ENCODE measurements around the gene MADCAM1.

Gene MADCAM1

DNA sequence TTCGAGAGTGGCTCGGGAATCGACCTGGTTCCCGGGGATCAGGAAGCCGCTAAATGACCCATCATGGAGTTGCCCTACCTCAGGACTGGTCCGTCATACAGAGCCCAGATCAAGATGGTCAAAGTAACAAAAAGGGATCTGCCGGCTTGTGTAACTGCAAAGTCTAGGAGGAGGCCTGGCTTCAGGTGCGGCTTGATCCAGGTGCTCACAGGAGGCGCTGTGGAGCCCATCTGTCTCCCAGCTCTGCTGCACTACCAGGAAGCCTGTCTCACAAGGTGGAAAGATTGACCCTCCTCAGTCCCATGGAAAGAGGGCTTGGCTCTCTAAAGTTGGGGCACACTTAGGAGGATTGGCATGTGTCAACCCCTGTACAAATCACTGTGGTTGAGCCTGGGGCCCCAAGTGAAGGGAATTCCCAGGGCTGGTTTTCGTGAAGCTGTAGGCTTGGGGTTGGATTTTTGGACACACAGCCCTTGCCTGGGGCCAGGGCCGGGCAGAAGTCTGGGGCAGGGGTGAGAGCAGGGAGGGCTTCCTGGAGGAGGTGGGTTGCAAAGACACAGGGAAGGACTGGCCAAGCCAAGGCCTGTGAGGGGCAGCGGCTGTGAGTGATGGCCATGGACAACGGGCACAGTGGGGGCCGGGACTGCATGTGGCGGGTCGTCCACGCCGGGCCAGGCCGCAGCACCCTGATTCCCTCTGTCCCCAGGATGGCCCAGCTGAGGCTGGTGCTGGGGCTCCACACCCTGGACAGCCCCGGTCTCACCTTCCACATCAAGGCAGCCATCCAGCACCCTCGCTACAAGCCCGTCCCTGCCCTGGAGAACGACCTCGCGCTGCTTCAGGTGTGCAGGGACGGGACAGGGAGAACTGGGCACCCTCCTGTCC is 51.8 kb downstream of the MADCAM1 start:
- no peak for DNase-seq
- Mint-ChIP-seq H3K27me3 (peaks cover 17% of the 10 kb centered on the region), H3K27ac (no peak overlapping the region), H3K9me3 (no peaks in the 10 kb centered on the region), H3K4me3 (no peak overlapping the region), H3K4me1 (peaks cover 22% of the 10 kb centered on the region), H3K36me3 (peaks cover 10% of the 10 kb centered on the region)
- CTCF ChIA-PET = no interaction called here

DNA sequence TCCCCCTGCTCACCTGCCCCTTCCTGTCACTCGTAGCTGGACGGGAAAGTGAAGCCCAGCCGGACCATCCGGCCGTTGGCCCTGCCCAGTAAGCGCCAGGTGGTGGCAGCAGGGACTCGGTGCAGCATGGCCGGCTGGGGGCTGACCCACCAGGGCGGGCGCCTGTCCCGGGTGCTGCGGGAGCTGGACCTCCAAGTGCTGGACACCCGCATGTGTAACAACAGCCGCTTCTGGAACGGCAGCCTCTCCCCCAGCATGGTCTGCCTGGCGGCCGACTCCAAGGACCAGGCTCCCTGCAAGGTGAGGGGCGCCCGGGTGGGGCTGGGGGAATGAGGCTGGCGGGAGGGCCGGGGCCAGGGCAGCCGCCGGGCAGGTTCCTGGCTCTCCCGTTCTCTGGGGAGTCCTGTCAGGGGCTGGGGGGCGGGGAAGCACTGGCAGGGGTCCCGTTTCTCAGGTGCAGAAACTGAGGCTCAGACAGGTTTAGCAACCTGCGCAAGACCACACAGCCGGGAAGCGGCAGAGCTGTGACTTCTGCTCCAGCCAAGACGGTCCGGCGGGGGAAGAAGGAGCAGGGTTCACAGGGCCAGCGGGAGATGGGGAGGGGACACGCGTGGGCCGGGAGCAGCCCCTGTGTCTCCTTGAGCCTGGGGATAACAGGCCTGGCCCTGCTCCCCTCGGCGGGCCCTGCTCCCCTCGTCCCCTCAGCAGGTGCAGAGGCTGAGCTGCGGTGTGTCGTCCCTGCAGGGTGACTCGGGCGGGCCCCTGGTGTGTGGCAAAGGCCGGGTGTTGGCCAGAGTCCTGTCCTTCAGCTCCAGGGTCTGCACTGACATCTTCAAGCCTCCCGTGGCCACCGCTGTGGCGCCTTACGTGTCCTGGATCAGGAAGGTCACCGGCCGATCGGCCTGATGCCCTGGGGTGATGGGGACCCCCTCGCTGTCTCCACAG is 52.9 kb downstream of the MADCAM1 start:
- H3K27ac Mint-ChIP-seq = no peak overlapping the region
- H3K4me3 Mint-ChIP-seq = no peak overlapping the region
- H3K4me1 Mint-ChIP-seq = peaks cover 12% of the 10 kb centered on the region
- H3K36me3 Mint-ChIP-seq = peaks cover 9% of the 10 kb centered on the region
- no peak for DNase-seq
- H3K27me3 Mint-ChIP-seq = peaks cover 14% of the 10 kb centered on the region
- CTCF ChIA-PET = no interaction called here
- H3K9me3 Mint-ChIP-seq = no peaks in the 10 kb centered on the region

DNA sequence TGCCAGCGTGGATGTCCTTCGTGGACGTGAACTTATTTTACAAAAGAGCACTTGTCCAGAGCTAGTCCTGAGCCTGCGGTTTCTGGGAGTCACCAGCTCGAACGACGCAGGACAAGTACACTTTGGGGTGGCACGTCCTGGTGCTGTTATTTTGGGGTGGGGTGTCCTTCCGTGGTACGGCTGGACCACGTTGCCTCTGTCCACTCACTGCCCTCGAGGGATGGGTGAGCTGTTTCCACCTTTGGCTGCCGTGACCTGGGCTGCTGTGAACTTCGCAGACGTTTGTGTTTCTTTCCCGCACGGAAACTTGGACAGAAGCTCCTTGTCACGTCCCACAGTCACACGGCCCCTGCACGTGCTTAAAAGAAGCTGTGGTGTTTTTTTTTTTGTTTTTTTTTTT is 58.5 kb downstream of the MADCAM1 start:
- H3K27me3 Mint-ChIP-seq = peaks cover 7% of the 10 kb centered on the region
- CTCF ChIA-PET = interaction anchor here (1.5 kb wide), 1 partner anchor 8 kb away, joined by 5 read pairs; no protein-coding TSS in a partner anchor
- no peak overlapping the region for H3K4me3 Mint-ChIP-seq

More for the DNA sequence above, 58.5 kb downstream of the MADCAM1 start:
- no peak for DNase-seq
- H3K4me1 Mint-ChIP-seq = peaks cover 5% of the 10 kb centered on the region
- no peaks in the 10 kb centered on the region for H3K9me3 Mint-ChIP-seq
- H3K27ac Mint-ChIP-seq = no peak overlapping the region
- no peaks in the 10 kb centered on the region for H3K36me3 Mint-ChIP-seq

Measured in activated naive CD4-positive, alpha-beta T cell treated with anti-CD3 and anti-CD28 coated beads, Interleukin-2, amount 10 ng/mL, durations not matched to agents 7 days and 5 days (primary cell).